GM12878 (cell line): ENCODE data around the gene ARHGAP45. TPM values are rescaled to one million over a fixed set of nuclear protein-coding genes. Genes with fewer than 3 reads are reported as not detected.

Source experiments
- ATAC-seq: fragments of 200-7000 bp; cut with Tn5 transposase; 3 replicates; pipeline ENCODE4 v1.9.1; 2020; ENCODE audit warnings: mild to moderate bottlenecking, moderate library complexity
- BruUV-seq: library from RNA; stranded (reverse); fragments of 400-500 nt; replicated peaks from 2 replicates; lab custom pipeline; 2021; lab: Mats Ljungman, UMichigan
- CTCF ChIA-PET: fragments of 300-600 bp; sonication (Branson Sonifier 250); formaldehyde crosslinking; extraction: SDS; loops from one replicate; lab custom pipeline; 2021; ENCODE audit warnings: inconsistent platforms; lab: Yijun Ruan, JAX
- POLR2A ChIA-PET: fragments of 350-600 bp; formaldehyde crosslinking; extraction: SDS; loops from one replicate; lab custom pipeline; 2021; ENCODE audit warnings: inconsistent platforms; lab: Charles Lee
- RAD21 ChIA-PET: fragments of 300-600 bp; sonication (Branson Sonifier 250); formaldehyde crosslinking; loops from one replicate; lab custom pipeline; 2023; ENCODE audit warnings: antibody characterized with exemption; ENCODE audit not compliant: unreplicated experiment; lab: Charles Lee
- SMC1A ChIA-PET: fragments of 300-600 bp; sonication (Branson Sonifier 250); formaldehyde crosslinking; loops from one replicate; lab custom pipeline; 2023; ENCODE audit not compliant: unreplicated experiment, uncharacterized antibody; lab: Charles Lee
- DNase-seq: peaks from one replicate; pipeline ENCODE4 v3.0.0-alpha.2; 2011; ENCODE audit warnings: low read depth, low spot score
- FAIRE-seq: peaks from 3 replicates; lab custom pipeline; 2011; peaks lifted over from hg19 to GRCh38; lab: Jason Lieb, UNC
- H2AFZ ChIP-seq: 2 replicates; pipeline ENCODE4 v1.6.0; 2011; ENCODE audit warnings: low read depth, low read length, control low read depth; ENCODE audit not compliant: control insufficient read depth
- H3K27ac ChIP-seq: 2 replicates; pipeline ENCODE4 v1.5.1; 2011; ENCODE audit warnings: control low read depth; ENCODE audit not compliant: control insufficient read depth, insufficient read depth
- H3K27me3 ChIP-seq, 2 experiments: replicated peaks in 1 of 2; 2 replicates each; pipeline versions ENCODE4 v1.6.0 to v1.6.1; 2011; ENCODE audit warnings: low read length in 1 of 2; ENCODE audit not compliant: control insufficient read depth in 2 of 2, insufficient read depth in 2 of 2
- H3K36me3 ChIP-seq, 2 experiments: 2 replicates each; pipeline ENCODE4 v1.5.1; 2011; ENCODE audit warnings: low read length in 1 of 2; ENCODE audit not compliant: control insufficient read depth in 2 of 2, insufficient read depth in 2 of 2
- H3K4me1 ChIP-seq: 2 replicates; pipeline ENCODE4 v1.6.1; 2011; ENCODE audit warnings: mild to moderate bottlenecking, low read length, moderate library complexity, mixed read lengths; ENCODE audit not compliant: control insufficient read depth, insufficient read depth
- H3K4me2 ChIP-seq: 2 replicates; pipeline ENCODE4 v1.6.0; 2011; ENCODE audit warnings: control low read depth; ENCODE audit not compliant: control insufficient read depth, insufficient read depth
- H3K4me3 ChIP-seq: fragments of 200-600 bp; sonication (generic); 2 replicates; pipeline ENCODE4 v1.5.1; 2016
- H3K79me2 ChIP-seq: 2 replicates; pipeline ENCODE4 v1.6.0; 2011; ENCODE audit warnings: low read length; ENCODE audit not compliant: control insufficient read depth, insufficient read depth
- H3K9ac ChIP-seq: 2 replicates; pipeline ENCODE4 v1.8.0; 2011; ENCODE audit warnings: low read length, control low read depth, mixed read lengths; ENCODE audit not compliant: control insufficient read depth, insufficient read depth
- H3K9me3 ChIP-seq: replicated peaks from 3 replicates; pipeline ENCODE4 v1.5.1; 2011; ENCODE audit warnings: mild to moderate bottlenecking, low read length; ENCODE audit not compliant: control insufficient read depth, insufficient read depth
- H4K20me1 ChIP-seq: 2 replicates; pipeline ENCODE4 v1.6.0; 2011; ENCODE audit not compliant: control insufficient read depth, insufficient read depth
- FOXK2 ChIP-seq: fragments of 450-650 bp; IDR thresholded peaks from 2 replicates; pipeline ENCODE4 v1.6.1; 2017; ENCODE audit warnings: mild to moderate bottlenecking, moderate library complexity
- NRF1 ChIP-seq: conservative IDR thresholded peaks from 2 replicates; pipeline ENCODE4 v1.6.1; 2011; ENCODE audit warnings: mild to moderate bottlenecking, low read depth, low read length, improper control_type of control experiment
- PBX3 ChIP-seq: IDR thresholded peaks from 2 replicates; pipeline ENCODE4 v1.6.1; 2011; ENCODE audit warnings: mild to moderate bottlenecking, low read depth, low read length, moderate library complexity; ENCODE audit not compliant: insufficient replicate concordance
- POLR2A ChIP-seq: IDR thresholded peaks from 2 replicates; pipeline ENCODE4 v1.6.1; 2011; ENCODE audit warnings: low read depth, mild to moderate bottlenecking, low read length
- RAD51 ChIP-seq: fragments of 450-650 bp; IDR thresholded peaks from 2 replicates; pipeline ENCODE4 v1.6.1; 2016; ENCODE audit warnings: moderate library complexity, mild to moderate bottlenecking, inconsistent platforms
- RCOR1 ChIP-seq: conservative IDR thresholded peaks from 2 replicates; pipeline ENCODE4 v1.6.1; 2012; ENCODE audit warnings: low read depth, low read length, improper control_type of control experiment
- SKIL ChIP-seq: fragments of 450-650 bp; IDR thresholded peaks from 2 replicates; pipeline ENCODE4 v1.6.1; 2017; ENCODE audit warnings: mild to moderate bottlenecking, low read depth, inconsistent platforms; ENCODE audit not compliant: poor library complexity, severe bottlenecking
- SP1 ChIP-seq: IDR thresholded peaks from one replicate; pipeline ENCODE4 v1.6.1; 2011; ENCODE audit warnings: low read depth, low read length
- TARDBP ChIP-seq: IDR thresholded peaks from 2 replicates; pipeline ENCODE4 v1.6.1; 2016; ENCODE audit warnings: borderline replicate concordance
- WGBS: methylation state at CpG from one replicate; pipeline ENCODE4 v1.1.6; 2016; ENCODE audit warnings: low lambda C conversion rate; ENCODE audit not compliant: insufficient replicate concordance, insufficient coverage; ENCODE audit errors: missing lambda C conversion rate; 5-methylcytosine and 5-hydroxymethylcytosine counted together
- in situ Hi-C: fragments of 300-500 bp; cut with MboI; formaldehyde crosslinking; loops from 9 replicates; pipeline ENCODE4 v1.14.3; 2018; ENCODE audit warnings: mixed read lengths
- intact Hi-C: fragments of 100-400 bp; cut with micrococcal nuclease; formaldehyde crosslinking; loops from one replicate; pipeline ENCODE4 v1.14.2; 2022; ENCODE audit not compliant: unreplicated experiment
- polyA plus RNA-seq, 11 experiments: library from polyadenylated mRNA; depleted of rRNA in 4 of 11; unstranded in 6 of 11; stranded (reverse) in 5 of 11; fragments of >200 nt; fragmentation: Nextera tagmentation in 4 of 11; fragmentation: Illumina TruSeq in 1 of 11; extraction: Ambion mirVana in 4 of 11; extraction: Trizol in 1 of 11; gene quantifications; 1 replicate in 1 of 11; 2 replicates in 10 of 11; pipeline versions ENCODE4 v1.2.1 to v1.2.3, GENCODE V29; 2011 to 2016; ENCODE audit warnings: inconsistent platforms in 2 of 11, missing spikeins in 2 of 11, low read depth in 1 of 11
- total RNA-seq, 4 experiments: library from RNA; depleted of rRNA in 3 of 4; stranded (reverse); fragments of >200 nt in 3 of 4; fragmentation: Illumina TruSeq in 1 of 4; extraction: Trizol in 1 of 4; gene quantifications; 2 replicates each; pipeline versions ENCODE4 v1.2.1 to v1.2.3, GENCODE V29; 2013 to 2021

Gene ARHGAP45
- total and polyA plus RNA-seq, 10 of the 15 experiments (the other 5 are each of a cell fraction or from before 2014, with no cell fraction given), result 1.4 to 151 (median 59.9) TPM

GRCh38 chr19:1122021-1122971 is 55.3 kb downstream of the ARHGAP45 start:
- intact Hi-C loops (no loop called here), in situ Hi-C loops (no loop called here)
- 93% methylated on average over 35 of the region's 63 CpGs for WGBS
- Histone ChIP-seq H3K27ac (no peak overlapping the region), H3K4me3 (no peak overlapping the region), H3K9me3 (no peaks in the 10 kb centered on the region), H3K27me3 (no peaks in the 10 kb centered on the region), H4K20me1 (no peaks in the 10 kb centered on the region), H3K79me2 (no peaks in the 10 kb centered on the region), H3K4me2 (no peak overlapping the region), H3K9ac (no peak overlapping the region), H3K4me1 (no peaks in the 10 kb centered on the region), H2AFZ (no peak overlapping the region), H3K36me3 (peaks cover 3 to 46% of the 10 kb centered on the region in 2 experiments)
- DNase-seq (no peak), FAIRE-seq (no peak), ATAC-seq (no peak)
- ChIA-PET CTCF (no interaction called here), POLR2A (no interaction called here), RAD21 (no interaction called here), SMC1A (no interaction called here)
- TF ChIP-seq NRF1, result no peak
- TF ChIP-seq POLR2A, result 0 out of 2 replicates have a peak, but pooled peaks have one; percentile 27
- no peak for TF ChIP-seq FOXK2
- no peak for TF ChIP-seq RAD51
- TF ChIP-seq RCOR1, result no peak
- BruUV-seq, result no TSS peak

- no peak for DNase-seq
- intact Hi-C loops, result no loop called here
Observed at GRCh38 chr19:1122972-1123363, 56.0 kb downstream of the ARHGAP45 start.

More at GRCh38 chr19:1122972-1123363, 56.0 kb downstream of the ARHGAP45 start:
- Histone ChIP-seq H3K79me2 (no peaks in the 10 kb centered on the region), H3K4me2 (no peak overlapping the region), H3K27ac (no peak overlapping the region), H4K20me1 (no peaks in the 10 kb centered on the region), H3K9ac (no peak overlapping the region), H3K9me3 (no peaks in the 10 kb centered on the region), H3K27me3 (no peaks in the 10 kb centered on the region), H3K36me3 (peaks cover 3 to 48% of the 10 kb centered on the region in 2 experiments), H3K4me1 (no peaks in the 10 kb centered on the region), H3K4me3 (no peak overlapping the region), H2AFZ (no peak overlapping the region)
- CTCF ChIA-PET, result interaction anchor here (0.9 to 1.7 kb wide), 3 partner anchors 9 to 122 kb away, joined by 3 to 6 read pairs (median 3); no protein-coding TSS in a partner anchor
- no TSS peak for BruUV-seq
- in situ Hi-C loops, result no loop called here
- FAIRE-seq, result peak; percentile 91
- ATAC-seq, result peak; percentile 98
- WGBS, result 57% methylated on average over 13 of the region's 21 CpGs
- POLR2A ChIA-PET, result interaction anchor here (0.5 kb wide), 1 partner anchor 84 kb away, joined by 3 read pairs; no protein-coding TSS in a partner anchor
- SMC1A ChIA-PET, result no interaction called here
- TF ChIP-seq SKIL, result no peak
- TF ChIP-seq TARDBP, result peak; percentile 93
- TF ChIP-seq RAD51, result no peak
- peak; percentile 96 for TF ChIP-seq SP1
- peak; percentile 62 for TF ChIP-seq PBX3
- TF ChIP-seq POLR2A, result peak; percentile 4; the same call in 1 of the 2 replicates
- RAD21 ChIA-PET, result interaction anchor here (0.6 to 1.3 kb wide), 3 partner anchors 9 to 143 kb away, joined by 3 to 4 read pairs (median 3); no protein-coding TSS in a partner anchor
